HG03457 (cell line): Measurements from ENCODE around the gene MBOAT2.
"Not testable (repeated sequence)": the region's sequence is repeated elsewhere in the genome, so short reads cannot be mapped to it uniquely, and the experiment has no call there.

Source experiments
- ATAC-seq: cut with Tn5 transposase; IDR thresholded peaks from one replicate; pipeline ENCODE4 v1.9.1; 2021; ENCODE audit warnings: moderate number of reproducible peaks; ENCODE audit not compliant: unreplicated experiment

The MBOAT2 gene

GRCh38 chr2:8993196-8993901 is 10.1 kb downstream of the MBOAT2 start:
- ATAC-seq = no peak

- ATAC-seq = no peak
These were observed 10.8 kb downstream of the MBOAT2 start for GRCh38 chr2:8992643-8993042.

- no peak for ATAC-seq
These were observed 13.9 kb downstream of the MBOAT2 start for GRCh38 chr2:8989536-8990079.

DNA sequence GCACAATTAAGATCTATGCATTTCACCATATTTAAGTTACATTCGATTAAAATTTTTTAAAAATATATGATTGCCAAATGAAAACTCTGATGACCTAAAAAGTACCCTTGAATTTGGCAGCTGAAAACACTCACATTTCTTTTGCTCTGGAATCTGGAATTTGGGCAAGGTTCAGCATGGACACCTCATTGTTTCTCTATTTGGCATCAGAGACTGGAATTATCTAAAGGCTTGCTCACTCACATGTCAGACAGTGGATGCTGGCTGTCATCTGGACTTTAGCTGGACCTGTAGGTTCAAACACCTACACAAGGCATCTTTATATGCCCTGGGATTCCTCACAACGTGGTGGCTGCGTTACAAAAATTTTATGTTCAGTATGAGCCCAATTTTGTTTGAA is 16.1 kb downstream of the MBOAT2 start:
- ATAC-seq = no peak

DNA sequence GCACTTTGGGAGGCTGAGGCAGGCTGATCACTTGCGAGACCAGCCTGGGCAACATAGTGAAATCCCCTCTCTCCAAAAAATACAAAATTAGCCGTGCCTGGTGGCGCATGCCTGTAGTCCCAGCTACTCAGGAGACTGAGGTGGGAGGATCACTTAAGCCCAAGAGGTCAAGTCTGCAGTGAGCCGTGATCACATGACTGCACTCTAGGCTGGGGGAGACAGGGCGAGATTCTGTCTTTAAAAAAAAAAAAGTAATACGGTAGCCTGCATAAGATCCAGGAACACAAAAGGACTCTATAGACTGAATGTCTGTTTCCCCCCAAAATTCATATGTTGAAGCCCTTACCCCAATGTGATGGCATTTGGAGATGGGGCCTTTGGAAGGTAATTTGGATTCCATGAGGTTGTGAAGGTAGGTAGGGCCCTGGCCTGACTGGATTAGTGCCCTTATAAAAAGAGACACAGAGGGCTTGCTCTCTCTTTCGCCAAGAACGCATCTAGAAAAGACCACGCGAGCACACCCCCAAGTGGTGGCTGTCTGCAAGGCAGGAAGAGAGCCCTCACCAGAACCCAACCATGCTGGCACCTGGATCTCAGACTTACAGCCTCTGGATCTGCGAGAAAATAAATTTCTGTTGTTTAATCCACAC is 17.0 kb downstream of the MBOAT2 start:
- no peak for ATAC-seq

GRCh38 chr2:8985561-8986326 is 17.7 kb downstream of the MBOAT2 start:
- no peak for ATAC-seq

DNA sequence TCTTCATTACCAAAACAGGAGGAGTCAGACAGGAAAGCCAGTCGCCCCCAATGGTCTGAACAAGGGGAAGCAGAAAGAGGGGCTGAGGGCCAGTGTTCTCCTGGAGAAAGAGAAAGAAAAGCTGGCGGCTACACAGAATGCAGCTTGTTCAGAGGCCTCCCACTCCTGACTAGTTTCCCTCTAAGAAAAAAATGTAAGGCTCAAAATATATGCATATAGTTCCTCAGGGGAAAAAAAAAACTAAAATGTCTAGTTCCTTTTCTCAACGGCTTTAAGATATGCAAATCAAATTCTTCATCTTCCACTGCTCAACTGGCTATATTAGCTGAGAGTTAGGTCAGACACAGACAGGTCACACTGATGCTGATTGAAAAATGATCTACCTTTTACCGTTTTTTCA is 18.6 kb downstream of the MBOAT2 start:
- ATAC-seq = no peak

- ATAC-seq = no peak
These were observed 19.3 kb downstream of the MBOAT2 start for GRCh38 chr2:8984157-8984556.

DNA sequence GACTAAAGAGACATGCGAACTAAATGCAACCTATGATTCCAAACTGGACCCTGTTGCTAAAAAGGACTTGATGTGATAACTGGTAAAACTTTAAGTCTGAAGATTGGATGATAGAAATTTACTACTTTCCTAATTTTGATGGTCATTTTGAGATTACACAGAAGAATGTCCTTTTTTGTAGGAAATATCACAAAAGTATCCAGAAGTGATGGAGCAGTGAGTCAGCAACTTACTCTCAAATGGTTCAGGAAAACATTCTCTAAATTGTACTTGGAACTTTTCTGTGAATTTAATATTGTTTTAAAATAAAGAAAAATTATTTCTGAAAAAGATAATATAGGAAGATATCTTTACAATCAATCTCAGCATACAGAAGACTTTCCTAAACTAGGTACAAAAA is 19.9 kb downstream of the MBOAT2 start:
- ATAC-seq = no peak

GRCh38 chr2:8981876-8982275 is 21.6 kb downstream of the MBOAT2 start:
- ATAC-seq = no peak

DNA sequence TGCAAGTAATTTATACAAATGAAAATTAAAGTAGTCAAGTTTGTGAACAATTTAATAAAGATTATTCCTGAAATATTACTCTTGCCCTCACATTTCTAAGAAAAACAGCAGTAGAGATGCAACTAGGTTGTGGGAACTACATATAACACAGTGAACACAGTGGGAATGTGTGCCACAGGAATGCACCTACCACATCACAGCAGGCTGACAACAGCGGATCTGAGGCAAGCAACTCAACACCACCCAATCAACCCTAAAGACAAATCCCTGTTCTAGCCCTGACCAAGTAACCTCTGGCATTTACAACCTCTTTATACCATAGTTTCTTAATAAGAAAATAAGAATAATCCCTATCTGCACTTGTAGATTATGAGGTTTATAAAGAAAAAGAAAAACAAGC is 23.4 kb downstream of the MBOAT2 start:
- no peak for ATAC-seq

- no peak for ATAC-seq
These were observed 25.7 kb downstream of the MBOAT2 start for GRCh38 chr2:8977758-8978157.

- no peak for ATAC-seq
These were observed 26.8 kb downstream of the MBOAT2 start for GRCh38 chr2:8976442-8977259.

- ATAC-seq = no peak
These were observed 29.5 kb downstream of the MBOAT2 start for GRCh38 chr2:8974016-8974415.

DNA sequence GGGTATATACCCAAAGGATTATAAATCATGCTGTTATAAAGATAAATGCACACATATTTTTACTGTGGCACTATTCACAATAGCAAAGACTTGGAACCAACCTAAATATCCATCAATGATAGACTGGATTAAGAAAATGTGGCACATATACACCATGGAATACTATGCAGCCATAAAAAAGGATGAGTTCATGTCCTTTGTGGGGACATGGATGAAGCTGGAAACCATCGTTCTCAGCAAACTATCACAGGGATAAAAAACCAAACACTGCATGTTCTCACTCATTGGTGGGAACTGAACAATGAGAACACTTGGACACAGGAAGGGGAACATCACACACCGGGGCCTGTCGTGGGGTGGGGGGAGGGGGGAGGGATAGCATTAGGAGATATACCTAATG is 30.5 kb downstream of the MBOAT2 start:
- not testable (repeated sequence) for ATAC-seq

- ATAC-seq = not testable (repeated sequence)
These were observed 30.9 kb downstream of the MBOAT2 start for GRCh38 chr2:8972535-8972934.

DNA sequence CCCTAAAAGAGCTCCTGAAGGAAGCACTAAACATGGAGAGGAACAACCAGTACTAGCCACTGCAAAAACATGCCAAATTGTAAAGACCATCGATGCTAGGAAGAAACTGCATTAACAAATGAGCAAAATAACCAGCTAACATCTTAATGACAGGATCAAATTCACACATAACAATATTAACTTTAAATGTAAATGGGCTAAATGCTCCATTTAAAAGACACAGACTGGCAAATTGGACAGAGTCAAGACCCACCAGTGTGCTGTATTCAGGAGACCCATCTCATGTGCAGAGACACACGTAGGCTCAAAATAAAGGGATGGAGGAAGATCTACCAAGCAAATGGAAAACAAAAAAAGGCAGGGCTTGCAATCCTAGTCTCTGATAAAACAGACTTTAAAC is 34.1 kb downstream of the MBOAT2 start:
- not testable (repeated sequence) for ATAC-seq

DNA sequence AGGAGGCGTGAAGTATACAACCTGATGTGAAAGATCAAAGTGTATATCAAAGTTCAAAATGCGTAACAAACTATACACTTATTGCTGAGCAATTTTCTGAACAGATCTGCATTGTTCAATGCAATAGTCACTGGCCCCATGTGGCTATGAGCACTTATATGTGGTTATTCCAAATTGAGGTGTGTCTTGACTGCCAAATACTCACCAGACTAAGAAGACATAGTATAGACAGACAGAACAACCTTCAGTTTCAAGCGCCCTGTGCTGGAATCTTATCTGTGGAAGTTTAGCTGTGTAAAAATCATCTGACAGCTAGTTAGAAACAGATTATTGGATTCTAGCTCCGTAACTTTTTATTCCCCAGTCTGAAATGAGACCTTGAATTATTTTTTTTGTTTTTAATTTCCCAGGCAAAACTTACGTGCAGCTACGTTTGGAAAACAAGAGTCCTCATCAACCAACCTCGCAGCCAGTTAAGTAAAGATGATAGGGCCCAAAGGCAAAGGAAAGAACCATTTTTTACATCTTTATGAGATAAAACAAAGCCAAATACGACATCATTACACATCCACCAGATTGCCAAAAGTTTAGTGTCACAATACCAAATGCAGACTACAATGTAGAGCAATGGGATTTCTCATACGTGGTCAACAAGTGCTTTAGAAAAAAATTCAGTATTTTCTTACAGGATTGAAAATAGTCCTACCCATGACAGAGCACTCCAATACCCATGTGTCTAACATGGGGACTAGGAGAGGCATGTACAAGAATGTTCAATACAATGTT is 37.2 kb downstream of the MBOAT2 start:
- ATAC-seq = no peak

GRCh38 chr2:8965216-8965969 is 38.1 kb downstream of the MBOAT2 start:
- ATAC-seq = no peak
